ENCODE measurements around the gene RHBDF2.

The RHBDF2 gene

DNA sequence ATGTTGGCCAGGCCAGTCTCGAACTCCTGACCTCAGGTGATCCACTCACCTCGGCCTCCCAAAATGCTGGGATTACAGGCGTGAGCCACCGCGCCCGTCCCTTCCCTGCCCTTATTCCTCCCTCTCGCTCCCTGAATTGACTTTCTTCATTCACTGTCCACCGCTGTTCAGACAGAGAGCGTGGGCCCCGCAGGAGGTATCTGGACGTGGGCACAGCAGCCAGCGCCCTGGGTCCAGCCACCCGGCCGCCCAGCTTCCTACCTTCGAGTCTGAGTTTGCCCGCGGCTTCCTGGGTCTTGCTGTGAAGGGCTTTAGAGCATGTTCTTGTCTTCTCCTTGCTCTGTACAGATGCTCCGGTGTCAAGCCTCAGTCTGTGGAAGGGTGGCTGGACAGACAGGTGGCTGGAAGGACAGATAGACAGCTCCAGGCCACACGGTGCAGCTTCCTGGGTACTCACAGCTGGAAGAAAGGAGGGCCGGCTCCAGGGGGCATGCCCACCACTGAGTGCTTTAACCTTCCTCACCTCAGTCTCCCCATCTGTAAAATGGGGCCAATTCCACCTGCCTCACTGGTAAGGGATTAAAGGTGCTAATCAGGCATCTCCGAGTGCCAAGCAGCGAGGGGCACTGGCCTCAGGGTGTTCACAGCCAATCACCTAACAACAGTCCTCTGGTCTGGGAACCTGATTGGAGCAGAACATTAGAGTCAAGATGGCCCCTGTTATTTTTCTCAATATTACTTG lies 13.6 kb downstream of the RHBDF2 start:
- Histone ChIP-seq H3K36me3 (ENCODE audit: control insufficient read depth, insufficient read depth, low read length) (no peaks in the 10 kb centered on the region), H3K9ac (ENCODE audit: low read length) (no peak overlapping the region), H3K27ac (ENCODE audit: low read depth, low read length) (no peak overlapping the region), H3K4me3 (ENCODE audit: low read length) (no peak overlapping the region), H3K27me3 (ENCODE audit: control insufficient read depth, insufficient read depth, low read length) (no peaks in the 10 kb centered on the region), H3K4me1 (ENCODE audit: control insufficient read depth, insufficient read depth, low read length) (no peaks in the 10 kb centered on the region)

DNA sequence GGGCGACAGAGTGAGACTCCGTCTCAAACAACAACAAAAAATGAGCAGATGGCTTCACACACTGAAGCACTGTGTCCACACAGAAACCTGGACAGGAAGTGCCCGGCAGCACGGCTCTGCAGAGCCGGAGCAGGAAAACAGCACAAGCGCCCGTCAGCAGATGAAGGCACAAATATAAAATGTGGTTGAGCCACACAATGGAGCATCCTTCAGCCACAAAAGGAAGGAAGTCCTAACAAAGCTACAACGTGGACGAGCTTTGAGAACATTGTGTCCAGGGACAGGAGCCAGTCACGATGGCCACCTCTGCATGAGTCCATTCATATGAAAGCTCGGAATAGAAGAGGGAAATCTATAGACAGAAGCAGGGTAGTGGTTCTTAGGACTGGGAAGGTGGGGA lies 15.7 kb downstream of the RHBDF2 start:
- Histone ChIP-seq H3K4me1 (ENCODE audit: control insufficient read depth, insufficient read depth, low read length) (no peaks in the 10 kb centered on the region), H3K27ac (ENCODE audit: low read depth, low read length) (no peak overlapping the region), H3K36me3 (ENCODE audit: control insufficient read depth, insufficient read depth, low read length) (no peaks in the 10 kb centered on the region), H3K4me3 (ENCODE audit: low read length) (no peak overlapping the region), H3K27me3 (ENCODE audit: control insufficient read depth, insufficient read depth, low read length) (no peaks in the 10 kb centered on the region), H3K9ac (ENCODE audit: low read length) (no peak overlapping the region)

DNA sequence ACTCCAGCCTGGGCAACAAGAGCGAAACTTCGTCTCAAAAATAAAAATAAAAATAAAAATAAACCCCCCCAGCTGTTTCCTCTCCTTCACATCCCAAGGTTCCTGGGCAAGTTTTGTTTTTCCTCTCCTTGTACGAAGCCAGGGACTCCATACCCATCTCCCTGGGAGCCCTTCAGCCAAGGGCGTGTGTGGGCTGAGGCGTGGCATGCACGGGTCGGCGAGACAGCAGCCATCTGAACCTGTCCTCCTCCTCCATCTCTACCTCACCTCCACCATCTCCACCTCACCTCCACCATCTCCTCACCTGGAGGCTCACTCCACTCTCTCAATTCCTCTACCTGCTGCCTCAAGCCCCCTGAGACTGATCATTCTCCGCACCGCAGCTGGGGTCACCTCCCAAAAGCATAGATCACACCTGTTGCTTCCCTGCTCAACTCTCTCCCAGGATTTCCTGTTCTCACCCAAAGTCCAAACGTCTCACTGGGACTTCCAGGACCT lies 16.9 kb downstream of the RHBDF2 start:
- Histone ChIP-seq H3K4me3 (ENCODE audit: low read length) (no peak overlapping the region), H3K27me3 (ENCODE audit: control insufficient read depth, insufficient read depth, low read length) (no peaks in the 10 kb centered on the region), H3K9ac (ENCODE audit: low read length) (no peak overlapping the region), H3K27ac (ENCODE audit: low read depth, low read length) (no peak overlapping the region), H3K36me3 (ENCODE audit: control insufficient read depth, insufficient read depth, low read length) (no peaks in the 10 kb centered on the region), H3K4me1 (ENCODE audit: control insufficient read depth, insufficient read depth, low read length) (no peaks in the 10 kb centered on the region)

DNA sequence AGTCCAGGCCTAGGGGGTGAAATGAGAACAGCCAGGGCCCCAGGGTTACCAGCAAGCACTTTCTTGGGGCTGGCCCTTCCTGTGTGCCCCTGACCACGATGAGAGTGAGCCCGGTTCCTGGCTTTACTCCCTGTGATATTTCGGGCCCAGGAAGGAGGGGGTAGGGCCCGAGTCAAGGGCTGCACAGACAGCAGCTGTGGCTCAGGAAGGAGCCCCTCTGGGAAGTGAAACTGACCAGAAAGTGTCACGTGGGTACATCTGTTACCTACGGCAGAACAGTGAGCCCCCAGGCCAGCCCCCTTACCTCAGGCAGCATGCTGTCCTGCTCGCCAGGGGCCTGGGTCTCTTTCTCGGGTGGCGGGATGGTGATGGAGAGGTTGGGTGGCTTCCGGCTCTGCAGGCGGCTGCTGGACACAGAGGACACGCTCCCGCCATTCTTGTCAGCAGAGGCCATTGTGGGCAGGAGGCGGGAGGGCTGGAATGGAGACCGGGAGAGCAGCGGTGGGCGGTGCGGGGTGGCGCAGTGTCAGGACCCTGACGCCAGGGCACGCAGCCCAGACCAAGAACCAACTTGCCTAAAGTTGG lies 20.1 kb downstream of the RHBDF2 start:
- H3K27me3 ChIP-seq (ENCODE audit: control insufficient read depth, insufficient read depth, low read length): no peaks in the 10 kb centered on the region
- H3K4me3 ChIP-seq (ENCODE audit: low read length): peak overlapping the region; percentile 8
- H3K4me1 ChIP-seq (ENCODE audit: control insufficient read depth, insufficient read depth, low read length): no peaks in the 10 kb centered on the region
- no peak overlapping the region for H3K27ac ChIP-seq (ENCODE audit: low read depth, low read length)
- H3K36me3 ChIP-seq (ENCODE audit: control insufficient read depth, insufficient read depth, low read length): no peaks in the 10 kb centered on the region
- H3K9ac ChIP-seq (ENCODE audit: low read length): no peak overlapping the region

DNA sequence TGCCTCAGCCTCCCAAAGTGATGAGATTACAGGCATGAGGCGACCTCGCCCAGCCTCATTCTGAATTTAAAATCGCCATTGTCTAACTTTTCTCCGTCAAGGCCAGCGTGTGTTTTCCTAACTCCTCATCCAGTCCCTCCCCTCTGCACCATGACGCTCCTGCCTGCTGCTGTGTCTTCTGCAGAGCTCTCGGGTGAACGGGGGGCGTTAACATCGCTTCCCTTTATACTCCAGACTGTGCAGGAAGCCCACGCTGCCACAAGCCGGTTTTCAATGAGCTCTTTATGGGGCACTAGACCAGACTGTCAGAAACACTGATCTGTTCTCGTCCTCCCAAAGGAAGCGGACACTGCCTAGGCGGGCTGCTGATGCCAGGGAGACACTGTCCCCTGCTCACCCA lies 20.6 kb downstream of the RHBDF2 start:
- Histone ChIP-seq H3K27me3 (ENCODE audit: control insufficient read depth, insufficient read depth, low read length) (no peaks in the 10 kb centered on the region), H3K4me1 (ENCODE audit: control insufficient read depth, insufficient read depth, low read length) (no peaks in the 10 kb centered on the region), H3K9ac (ENCODE audit: low read length) (no peak overlapping the region), H3K36me3 (ENCODE audit: control insufficient read depth, insufficient read depth, low read length) (no peaks in the 10 kb centered on the region), H3K27ac (ENCODE audit: low read depth, low read length) (no peak overlapping the region), H3K4me3 (ENCODE audit: low read length) (no peak overlapping the region)

DNA sequence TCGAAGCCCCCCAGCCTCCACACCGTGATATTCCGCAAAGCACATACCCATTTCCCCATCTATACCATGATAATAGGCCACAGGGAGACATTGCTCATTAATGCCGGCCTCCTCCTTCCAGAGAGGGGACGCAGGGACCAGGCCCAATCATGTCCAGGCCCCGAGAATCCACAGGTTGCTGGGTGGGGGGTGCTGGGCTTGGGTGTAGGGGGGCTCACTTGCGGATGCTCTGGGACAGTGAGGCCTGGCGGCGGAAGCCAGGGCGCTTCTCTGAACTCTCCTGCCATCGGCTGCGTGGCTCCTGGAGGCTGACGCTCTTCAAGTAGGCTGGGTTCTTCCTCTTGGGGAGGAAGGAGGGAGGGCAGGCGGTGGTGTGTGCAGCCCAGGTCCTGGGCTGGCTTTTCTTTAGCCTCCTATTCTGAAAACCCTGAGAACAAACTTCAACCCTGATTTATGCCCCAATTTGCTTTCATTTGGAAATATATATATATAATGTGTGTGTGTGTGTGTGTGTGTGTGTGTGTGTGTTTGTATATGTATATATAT lies 21.6 kb downstream of the RHBDF2 start:
- no peak overlapping the region for H3K9ac ChIP-seq (ENCODE audit: low read length)
- H3K4me3 ChIP-seq (ENCODE audit: low read length): no peak overlapping the region
- no peaks in the 10 kb centered on the region for H3K4me1 ChIP-seq (ENCODE audit: control insufficient read depth, insufficient read depth, low read length)
- H3K36me3 ChIP-seq (ENCODE audit: control insufficient read depth, insufficient read depth, low read length): no peaks in the 10 kb centered on the region
- no peak overlapping the region for H3K27ac ChIP-seq (ENCODE audit: low read depth, low read length)
- no peaks in the 10 kb centered on the region for H3K27me3 ChIP-seq (ENCODE audit: control insufficient read depth, insufficient read depth, low read length)

DNA sequence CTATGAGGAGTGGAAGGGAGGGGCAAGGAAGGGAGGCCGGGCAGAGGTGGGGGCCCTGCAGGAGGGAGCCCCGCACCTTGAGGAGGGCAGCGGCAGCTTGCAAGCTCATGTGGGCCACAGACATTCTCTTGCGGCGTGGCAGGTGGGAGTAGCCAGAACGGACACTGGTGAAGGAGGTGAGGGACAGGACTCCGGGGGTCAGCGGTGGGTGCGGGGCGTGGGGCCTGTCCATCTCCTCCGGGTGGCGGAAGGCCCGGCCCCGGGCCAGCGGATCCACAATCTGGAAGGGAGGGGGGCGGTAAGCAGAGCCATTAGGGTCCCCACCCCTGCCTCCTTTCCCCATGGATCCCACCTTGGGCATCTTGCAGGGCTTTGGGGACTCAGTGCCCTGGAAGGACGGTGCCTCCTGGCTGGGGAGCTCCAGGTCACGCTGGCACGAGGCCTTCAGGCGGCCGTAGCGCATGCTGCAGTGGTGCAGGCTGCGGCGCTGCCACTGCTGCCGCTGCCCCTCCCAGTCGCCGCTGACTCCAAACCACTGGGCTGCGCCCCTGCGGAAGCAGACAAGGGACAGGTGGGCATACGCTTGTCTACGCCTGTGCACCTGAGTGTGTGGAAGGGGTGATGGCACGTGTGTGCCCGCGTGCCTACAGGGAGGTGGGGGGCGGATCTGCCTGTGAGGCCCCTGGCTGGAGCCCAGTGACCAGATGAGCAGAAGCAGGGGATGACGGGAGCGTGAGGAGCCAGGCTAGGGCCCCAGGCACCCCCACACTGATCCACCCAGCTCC lies 22.3 kb downstream of the RHBDF2 start:
- no peaks in the 10 kb centered on the region for H3K4me1 ChIP-seq (ENCODE audit: control insufficient read depth, insufficient read depth, low read length)
- H3K9ac ChIP-seq (ENCODE audit: low read length): no peak overlapping the region
- H3K27me3 ChIP-seq (ENCODE audit: control insufficient read depth, insufficient read depth, low read length): no peaks in the 10 kb centered on the region
- H3K27ac ChIP-seq (ENCODE audit: low read depth, low read length): no peak overlapping the region
- H3K4me3 ChIP-seq (ENCODE audit: low read length): no peak overlapping the region
- H3K36me3 ChIP-seq (ENCODE audit: control insufficient read depth, insufficient read depth, low read length): no peaks in the 10 kb centered on the region

DNA sequence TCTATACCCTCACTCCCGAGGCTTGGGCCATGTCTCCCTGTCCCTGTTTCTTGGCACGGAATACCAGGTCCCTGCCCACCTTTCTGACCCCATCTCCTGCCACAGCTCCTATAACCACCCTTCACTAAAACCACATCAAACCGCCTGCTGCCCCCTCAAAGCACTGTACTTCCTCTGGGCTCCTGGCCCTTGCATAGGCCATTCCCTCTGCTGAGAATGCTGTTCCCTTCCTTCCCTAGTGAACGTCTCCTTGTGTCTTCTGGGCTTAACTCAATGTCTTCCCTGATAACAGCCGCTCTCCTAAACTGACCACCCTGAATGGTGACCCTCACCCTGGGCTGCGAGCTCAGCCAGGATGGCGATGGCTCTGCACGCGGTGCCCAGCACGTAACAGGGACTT lies 23.1 kb downstream of the RHBDF2 start:
- Histone ChIP-seq H3K27me3 (ENCODE audit: control insufficient read depth, insufficient read depth, low read length) (no peaks in the 10 kb centered on the region), H3K4me3 (ENCODE audit: low read length) (no peak overlapping the region), H3K9ac (ENCODE audit: low read length) (no peak overlapping the region), H3K4me1 (ENCODE audit: control insufficient read depth, insufficient read depth, low read length) (no peaks in the 10 kb centered on the region), H3K27ac (ENCODE audit: low read depth, low read length) (no peak overlapping the region), H3K36me3 (ENCODE audit: control insufficient read depth, insufficient read depth, low read length) (no peaks in the 10 kb centered on the region)

DNA sequence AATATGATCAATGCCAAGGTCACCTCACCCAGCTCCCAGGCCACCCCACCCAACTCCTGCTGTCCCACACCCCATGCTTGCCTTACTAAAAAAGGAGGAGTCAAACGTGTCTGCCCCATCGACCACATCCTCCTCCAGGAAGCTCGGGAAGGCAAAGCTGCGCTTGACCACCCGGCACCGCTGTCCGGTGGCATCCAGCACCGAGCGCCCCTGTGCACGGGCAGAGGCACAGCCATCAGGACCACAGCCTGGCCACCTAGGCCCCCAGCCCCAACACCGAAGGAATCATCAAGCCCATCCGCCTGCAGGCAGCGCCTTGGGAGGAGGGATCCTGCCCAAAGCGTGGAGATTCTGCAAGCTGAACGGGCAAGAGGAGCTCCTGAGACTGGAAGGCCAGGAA lies 23.6 kb downstream of the RHBDF2 start:
- H3K27me3 ChIP-seq (ENCODE audit: control insufficient read depth, insufficient read depth, low read length): no peaks in the 10 kb centered on the region
- no peak overlapping the region for H3K9ac ChIP-seq (ENCODE audit: low read length)
- H3K4me3 ChIP-seq (ENCODE audit: low read length): no peak overlapping the region
- no peaks in the 10 kb centered on the region for H3K4me1 ChIP-seq (ENCODE audit: control insufficient read depth, insufficient read depth, low read length)
- H3K36me3 ChIP-seq (ENCODE audit: control insufficient read depth, insufficient read depth, low read length): no peaks in the 10 kb centered on the region
- H3K27ac ChIP-seq (ENCODE audit: low read depth, low read length): no peak overlapping the region

DNA sequence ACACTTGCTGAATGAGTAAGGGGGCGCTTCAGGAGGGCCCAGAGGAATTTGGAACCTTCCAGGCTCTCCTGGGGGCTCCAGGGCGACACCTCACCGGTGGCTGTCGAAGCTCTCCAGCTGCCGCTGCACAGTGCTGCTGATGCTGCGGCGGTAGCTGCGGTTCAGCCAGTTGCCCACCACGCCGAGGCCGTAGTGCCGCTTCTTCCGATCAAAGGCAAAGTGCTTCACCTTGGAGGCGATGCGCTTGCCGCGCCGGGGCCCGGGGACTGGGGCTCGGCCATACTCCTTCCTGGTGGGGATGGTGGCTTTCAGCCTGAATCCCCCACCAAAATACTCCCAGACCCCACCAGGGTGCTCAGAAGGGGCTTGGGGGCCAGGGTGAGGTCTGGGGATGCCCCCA lies 24.5 kb downstream of the RHBDF2 start:
- Histone ChIP-seq H3K4me1 (ENCODE audit: control insufficient read depth, insufficient read depth, low read length) (no peaks in the 10 kb centered on the region), H3K27me3 (ENCODE audit: control insufficient read depth, insufficient read depth, low read length) (no peaks in the 10 kb centered on the region), H3K9ac (ENCODE audit: low read length) (no peak overlapping the region), H3K27ac (ENCODE audit: low read depth, low read length) (no peak overlapping the region), H3K36me3 (ENCODE audit: control insufficient read depth, insufficient read depth, low read length) (no peaks in the 10 kb centered on the region), H3K4me3 (ENCODE audit: low read length) (no peak overlapping the region)

DNA sequence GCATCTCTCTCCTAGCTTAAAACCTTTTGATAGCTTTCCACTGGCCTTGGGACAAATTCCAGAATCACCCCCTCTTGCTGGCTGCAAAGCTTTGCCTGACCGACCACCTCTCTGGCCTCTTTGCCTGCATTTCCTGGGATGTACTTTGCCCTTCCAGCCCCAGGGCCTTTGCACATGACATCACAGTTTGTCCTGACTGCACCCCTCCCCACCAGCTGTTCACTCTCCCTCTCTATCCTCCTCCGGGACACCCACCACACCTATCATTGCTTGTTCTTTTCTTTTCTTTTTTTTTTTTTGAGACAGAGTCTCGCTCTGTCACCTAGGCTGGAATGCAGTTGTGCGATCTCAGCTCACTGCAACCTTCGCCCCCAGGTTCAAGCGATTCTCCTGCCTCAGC lies 25.9 kb downstream of the RHBDF2 start:
- H3K27me3 ChIP-seq (ENCODE audit: control insufficient read depth, insufficient read depth, low read length): no peaks in the 10 kb centered on the region
- no peaks in the 10 kb centered on the region for H3K4me1 ChIP-seq (ENCODE audit: control insufficient read depth, insufficient read depth, low read length)
- no peak overlapping the region for H3K4me3 ChIP-seq (ENCODE audit: low read length)
- no peak overlapping the region for H3K27ac ChIP-seq (ENCODE audit: low read depth, low read length)
- H3K9ac ChIP-seq (ENCODE audit: low read length): no peak overlapping the region
- no peaks in the 10 kb centered on the region for H3K36me3 ChIP-seq (ENCODE audit: control insufficient read depth, insufficient read depth, low read length)

DNA sequence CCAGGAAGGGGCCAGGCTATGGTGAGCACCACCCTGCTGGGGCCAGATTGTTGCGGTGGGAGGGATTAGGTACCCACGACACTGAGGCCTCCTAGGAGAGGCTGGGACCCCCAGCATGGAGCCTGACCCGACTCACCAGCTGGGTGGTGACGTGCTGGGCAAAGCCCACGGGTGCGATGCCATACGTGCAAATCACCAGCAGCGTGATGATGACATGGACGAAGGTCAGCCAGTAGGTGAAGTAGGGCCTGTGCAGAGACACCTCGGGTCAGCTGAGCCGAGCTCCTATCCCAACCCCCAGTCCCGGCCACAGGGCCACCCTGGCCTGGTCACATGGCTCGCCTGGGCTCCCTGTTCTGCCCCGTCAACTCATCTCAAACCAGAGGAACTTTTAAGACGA lies 26.3 kb downstream of the RHBDF2 start:
- Histone ChIP-seq H3K9ac (ENCODE audit: low read length) (no peak overlapping the region), H3K27me3 (ENCODE audit: control insufficient read depth, insufficient read depth, low read length) (no peaks in the 10 kb centered on the region), H3K4me1 (ENCODE audit: control insufficient read depth, insufficient read depth, low read length) (no peaks in the 10 kb centered on the region), H3K36me3 (ENCODE audit: control insufficient read depth, insufficient read depth, low read length) (no peaks in the 10 kb centered on the region), H3K4me3 (ENCODE audit: low read length) (no peak overlapping the region), H3K27ac (ENCODE audit: low read depth, low read length) (no peak overlapping the region)
